IMR-90 (cell line): Measurements from ENCODE around the gene PALM3. TPM values are rescaled to one million over a fixed set of nuclear protein-coding genes. Genes with fewer than 3 reads are reported as not detected.

Experiments
- ATAC-seq: fragments of 200-7000 bp; cut with Tn5 transposase; 2 replicates; pipeline ENCODE4 v1.9.1; 2020; ENCODE audit warnings: low read depth, mild to moderate bottlenecking, moderate library complexity
- BruUV-seq: library from RNA; stranded (reverse); fragments of 400-500 nt; replicated peaks from 2 replicates; lab custom pipeline; 2021; lab: Mats Ljungman, UMichigan
- CTCF ChIA-PET: fragments of 300-600 bp; formaldehyde crosslinking; extraction: SDS; loops from one replicate; lab custom pipeline; 2021; ENCODE audit warnings: antibody characterized with exemption; lab: Yijun Ruan, JAX
- POLR2A ChIA-PET: fragments of 300-600 bp; sonication (Branson Sonifier 250); formaldehyde crosslinking; loops from one replicate; lab custom pipeline; 2022; ENCODE audit warnings: antibody characterized with exemption; ENCODE audit not compliant: unreplicated experiment; lab: Charles Lee
- DNase-seq: peaks from one replicate; pipeline ENCODE4 v3.0.0; 2013
- H2AFZ ChIP-seq: replicated peaks from 2 replicates; pipeline ENCODE3; 2013; ENCODE audit warnings: low read length, mild to moderate bottlenecking; ENCODE audit not compliant: poor library complexity
- H2AK5ac ChIP-seq: 2 replicates; pipeline ENCODE4 v1.6.1; 2013; ENCODE audit warnings: low read depth, low read length, inconsistent platforms
- H2AK9ac ChIP-seq: replicated peaks from 2 replicates; pipeline ENCODE3; 2013; ENCODE audit warnings: mild to moderate bottlenecking, low read depth, low read length, moderate library complexity; ENCODE audit not compliant: poor library complexity
- H2BK120ac ChIP-seq: 2 replicates; pipeline ENCODE4 v1.6.1; 2013; ENCODE audit warnings: low read depth, low read length, inconsistent platforms
- H2BK15ac ChIP-seq: 3 replicates; pipeline ENCODE4 v1.6.1; 2013; ENCODE audit warnings: low read depth, low read length, inconsistent platforms
- H2BK20ac ChIP-seq: 2 replicates; pipeline ENCODE4 v1.6.1; 2013; ENCODE audit warnings: low read depth, mild to moderate bottlenecking, inconsistent platforms, low read length, moderate library complexity
- H2BK5ac ChIP-seq: 2 replicates; pipeline ENCODE4 v1.6.1; 2013; ENCODE audit warnings: mild to moderate bottlenecking, low read depth, low read length, inconsistent platforms; ENCODE audit not compliant: poor library complexity, severe bottlenecking
- H3K14ac ChIP-seq: replicated peaks from 2 replicates; pipeline ENCODE4 v1.6.1; 2013; ENCODE audit warnings: low read depth, low read length, inconsistent platforms
- H3K18ac ChIP-seq: 2 replicates; pipeline ENCODE4 v1.6.1; 2013; ENCODE audit warnings: low read depth, low read length, control low read depth
- H3K23ac ChIP-seq: 2 replicates; pipeline ENCODE4 v1.6.1; 2013; ENCODE audit warnings: low read depth, low read length, inconsistent platforms
- H3K27ac ChIP-seq: 2 replicates; pipeline ENCODE4 v1.5.1; 2013; ENCODE audit warnings: mild to moderate bottlenecking, control low read depth, low read length; ENCODE audit not compliant: insufficient read depth
- H3K27me3 ChIP-seq: 2 replicates; pipeline ENCODE4 v1.6.1; 2013; ENCODE audit warnings: low read length; ENCODE audit not compliant: control insufficient read depth, insufficient read depth
- H3K36me3 ChIP-seq: 2 replicates; pipeline ENCODE4 v1.6.1; 2013; ENCODE audit warnings: low read length, mixed read lengths; ENCODE audit not compliant: control insufficient read depth, insufficient read depth
- H3K4ac ChIP-seq: 2 replicates; pipeline ENCODE4 v1.6.1; 2013; ENCODE audit warnings: low read depth, low read length, inconsistent platforms
- H3K4me1 ChIP-seq: 2 replicates; pipeline ENCODE4 v1.6.1; 2013; ENCODE audit warnings: low read length, mixed read lengths; ENCODE audit not compliant: control insufficient read depth, insufficient read depth
- H3K4me2 ChIP-seq: 2 replicates; pipeline ENCODE4 v1.6.1; 2013; ENCODE audit warnings: low read depth, mild to moderate bottlenecking, control low read depth, low read length, moderate library complexity
- H3K4me3 ChIP-seq: 2 replicates; pipeline ENCODE4 v1.5.1; 2013; ENCODE audit warnings: low read depth, mild to moderate bottlenecking, control low read depth, low read length, moderate library complexity; ENCODE audit not compliant: insufficient read depth
- H3K56ac ChIP-seq: 2 replicates; pipeline ENCODE4 v1.6.1; 2013; ENCODE audit warnings: low read length, inconsistent platforms; ENCODE audit not compliant: insufficient read depth; ENCODE audit errors: extremely low read depth
- H3K79me1 ChIP-seq, 2 experiments: 2 replicates each; pipeline ENCODE4 v1.6.1; 2013; ENCODE audit warnings: low read length in 2 of 2, inconsistent platforms in 1 of 2, low read depth in 1 of 2
- H3K9ac ChIP-seq: 2 replicates; pipeline ENCODE4 v1.6.1; 2013; ENCODE audit warnings: low read depth, low read length, control low read depth
- H3K9me1 ChIP-seq: 2 replicates; pipeline ENCODE4 v1.6.1; 2013; ENCODE audit warnings: low read length, inconsistent platforms; ENCODE audit not compliant: insufficient read depth
- H3K9me3 ChIP-seq: 2 replicates; pipeline ENCODE4 v1.6.1; 2013; ENCODE audit warnings: low read length; ENCODE audit not compliant: control insufficient read depth, insufficient read depth
- H4K20me1 ChIP-seq: 2 replicates; pipeline ENCODE4 v1.6.1; 2013; ENCODE audit warnings: low read length, inconsistent platforms; ENCODE audit not compliant: insufficient read depth
- H4K5ac ChIP-seq: 2 replicates; pipeline ENCODE4 v1.6.1; 2013; ENCODE audit warnings: mild to moderate bottlenecking, low read depth, low read length, control low read depth
- H4K8ac ChIP-seq, 2 experiments: 2 replicates each; pipeline ENCODE4 v1.6.1; 2013; ENCODE audit warnings: low read depth in 2 of 2, low read length in 2 of 2, control low read depth in 1 of 2, inconsistent platforms in 1 of 2
- H4K91ac ChIP-seq: 2 replicates; pipeline ENCODE4 v1.6.1; 2013; ENCODE audit warnings: low read depth, low read length, inconsistent platforms; ENCODE audit not compliant: insufficient read depth
- BHLHE40 ChIP-seq: fragments of 150-350 bp; IDR thresholded peaks from 2 replicates; pipeline ENCODE4 v1.6.1; 2016; ENCODE audit warnings: mild to moderate bottlenecking, low read depth, low read length
- CEBPB ChIP-seq: IDR thresholded peaks from 2 replicates; pipeline ENCODE4 v1.6.1; 2012; ENCODE audit warnings: low read depth, low read length, improper control_type of control experiment
- CHD1 ChIP-seq: IDR thresholded peaks from 2 replicates; pipeline ENCODE4 v1.6.1; 2012; ENCODE audit warnings: low read depth, low read length, improper control_type of control experiment
- FOS ChIP-seq: fragments of 150-350 bp; IDR thresholded peaks from 2 replicates; pipeline ENCODE4 v1.6.1; 2016; ENCODE audit warnings: low read depth, low read length
- MAFK ChIP-seq: IDR thresholded peaks from 2 replicates; pipeline ENCODE4 v1.6.1; 2012; ENCODE audit warnings: low read depth, low read length, improper control_type of control experiment
- MAZ ChIP-seq: IDR thresholded peaks from 2 replicates; pipeline ENCODE4 v1.6.1; 2012; ENCODE audit warnings: low read depth, mild to moderate bottlenecking, low read length, improper control_type of control experiment, moderate library complexity, borderline replicate concordance
- MXI1 ChIP-seq: IDR thresholded peaks from 2 replicates; pipeline ENCODE4 v1.6.1; 2012; ENCODE audit warnings: low read depth, mild to moderate bottlenecking, low read length, moderate library complexity, borderline replicate concordance
- NFE2L2 ChIP-seq: fragments of 150-350 bp; IDR thresholded peaks from 2 replicates; pipeline ENCODE4 v1.6.1; 2016; ENCODE audit warnings: low read depth, mild to moderate bottlenecking, low read length
- POLR2A ChIP-seq: IDR thresholded peaks from 2 replicates; pipeline ENCODE4 v1.6.1; 2012; ENCODE audit warnings: mild to moderate bottlenecking, low read depth, low read length
- RAD21 ChIP-seq: IDR thresholded peaks from 2 replicates; pipeline ENCODE4 v1.6.1; 2012; ENCODE audit warnings: low read length, improper control_type of control experiment
- RCOR1 ChIP-seq: IDR thresholded peaks from 2 replicates; pipeline ENCODE4 v1.6.1; 2012; ENCODE audit warnings: mild to moderate bottlenecking, low read length, improper control_type of control experiment; ENCODE audit not compliant: insufficient replicate concordance
- RFX5 ChIP-seq: IDR thresholded peaks from 2 replicates; pipeline ENCODE4 v1.8.0; 2012; ENCODE audit warnings: low read depth, mild to moderate bottlenecking, low read length, moderate library complexity
- WGBS, 2 experiments: methylation state at CpG; one replicate each; pipeline versions ENCODE4 v1.1.5 to v1.1.7; 2013; ENCODE audit warnings: missing lambda C conversion rate in 2 of 2; ENCODE audit not compliant: insufficient read length in 1 of 2; ENCODE audit errors: extremely low coverage in 2 of 2; 5-methylcytosine and 5-hydroxymethylcytosine counted together
- dilution Hi-C: fragments of 300-500 bp; cut with HindIII; formaldehyde crosslinking; loops from one replicate; pipeline ENCODE4 v1.14.3; 2018; ENCODE audit warnings: low sequenced_read_pairs; ENCODE audit not compliant: unreplicated experiment
- in situ Hi-C: fragments of 300-500 bp; cut with MboI; formaldehyde crosslinking; loops from 3 replicates; pipeline ENCODE4 v1.14.3; 2019; ENCODE audit warnings: low sequenced_read_pairs, inconsistent platforms, mixed read lengths
- intact Hi-C: fragments of 100-400 bp; cut with micrococcal nuclease; formaldehyde crosslinking; loops from 2 replicates; pipeline ENCODE4 v1.10.0; 2022
- polyA plus RNA-seq, 3 experiments: library from polyadenylated mRNA; depleted of rRNA; stranded (reverse); fragments of >200 nt; gene quantifications; 2 replicates each; pipeline ENCODE4 v1.2.3, GENCODE V29; 2012; ENCODE audit warnings: low replicate concordance in 1 of 3
- total RNA-seq: library from RNA; depleted of rRNA; stranded (reverse); fragments of >200 nt; gene quantifications from 2 replicates; pipeline ENCODE4 v1.2.3, GENCODE V29; 2012
- TF ChIP-seq, protein P1 (sequence below): fragments of 150-350 bp; IDR thresholded peaks from 2 replicates; pipeline ENCODE4 v1.6.1; 2017; ENCODE audit warnings: mild to moderate bottlenecking, antibody characterized with exemption, low read length, low read depth
- TF ChIP-seq, protein P2 (sequence below): conservative IDR thresholded peaks from 2 replicates; pipeline ENCODE4 v1.5.1; 2012; ENCODE audit warnings: mild to moderate bottlenecking, low read depth, low read length, improper control_type of control experiment

Gene PALM3
- total and polyA plus RNA-seq, 2 of the 4 experiments (the other 2 are of a cell fraction): 0.18 to 0.84 TPM

DNA sequence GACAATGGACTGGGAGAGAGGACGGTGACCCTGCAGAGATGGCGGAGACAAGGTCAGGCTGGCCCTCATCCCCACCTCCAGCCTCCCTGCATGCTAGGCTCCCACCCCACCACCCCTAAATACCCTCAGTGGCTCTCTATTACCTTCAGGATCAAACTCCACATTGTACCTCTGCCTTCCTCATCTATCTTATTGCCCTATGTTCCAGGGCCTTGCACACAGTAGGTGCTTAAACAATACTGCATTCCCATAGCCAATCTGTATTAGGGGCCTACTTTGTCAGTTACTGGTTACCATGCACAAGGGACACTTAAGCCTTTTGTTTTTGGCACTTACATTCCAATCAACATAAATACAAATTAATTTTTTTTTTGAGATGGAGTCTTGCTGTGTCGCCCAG lies 6.5 kb downstream of the PALM3 start:
- Histone ChIP-seq H3K23ac (no peak overlapping the region), H4K5ac (no peak overlapping the region), H3K4me2 (no peak overlapping the region), H3K27me3 (peaks cover 35% of the 10 kb centered on the region), H3K4ac (no peak overlapping the region), H3K27ac (no peak overlapping the region), H3K18ac (no peak overlapping the region), H3K4me1 (peaks cover 1% of the 10 kb centered on the region; the same call in 1 of the 2 replicates), H4K91ac (no peak overlapping the region), H3K36me3 (no peaks in the 10 kb centered on the region), H4K8ac (no peak overlapping the region), H3K79me1 (no peaks in the 10 kb centered on the region), H3K14ac (no peak overlapping the region), H2AK5ac (no peak overlapping the region), H3K9me1 (no peaks in the 10 kb centered on the region), H2AFZ (no peak overlapping the region), H3K9ac (no peak overlapping the region), H2BK20ac (no peak overlapping the region), H2AK9ac (peak overlapping the region; percentile 42), H3K56ac (no peak overlapping the region), H2BK5ac (no peak overlapping the region), H3K4me3 (no peak overlapping the region), H2BK120ac (no peak overlapping the region), H2BK15ac (no peak overlapping the region), H4K20me1 (no peaks in the 10 kb centered on the region), H3K9me3 (peaks cover 2% of the 10 kb centered on the region; the same call in 1 of the 2 replicates)
- in situ Hi-C loops (no loop called here), intact Hi-C loops (no loop called here), dilution Hi-C loops (no loop called here)
- ChIA-PET POLR2A (no interaction called here), CTCF (no interaction called here)
- WGBS, 2 experiments: 100% methylated on average over 1 of the region's 3 CpGs; no CpG with 5 or more reads in 1 of the 2 experiments
- TF ChIP-seq POLR2A (no peak), MAFK (no peak), CEBPB (no peak), MAZ (no peak), MXI1 (no peak), RCOR1 (no peak), BHLHE40 (no peak), RFX5 (no peak), FOS (no peak), CHD1 (no peak), NFE2L2 (no peak), RAD21 (no peak)
- TF ChIP-seq, protein P1, sequence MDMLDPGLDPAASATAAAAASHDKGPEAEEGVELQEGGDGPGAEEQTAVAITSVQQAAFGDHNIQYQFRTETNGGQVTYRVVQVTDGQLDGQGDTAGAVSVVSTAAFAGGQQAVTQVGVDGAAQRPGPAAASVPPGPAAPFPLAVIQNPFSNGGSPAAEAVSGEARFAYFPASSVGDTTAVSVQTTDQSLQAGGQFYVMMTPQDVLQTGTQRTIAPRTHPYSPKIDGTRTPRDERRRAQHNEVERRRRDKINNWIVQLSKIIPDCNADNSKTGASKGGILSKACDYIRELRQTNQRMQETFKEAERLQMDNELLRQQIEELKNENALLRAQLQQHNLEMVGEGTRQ: no peak
- TF ChIP-seq, protein P2, sequence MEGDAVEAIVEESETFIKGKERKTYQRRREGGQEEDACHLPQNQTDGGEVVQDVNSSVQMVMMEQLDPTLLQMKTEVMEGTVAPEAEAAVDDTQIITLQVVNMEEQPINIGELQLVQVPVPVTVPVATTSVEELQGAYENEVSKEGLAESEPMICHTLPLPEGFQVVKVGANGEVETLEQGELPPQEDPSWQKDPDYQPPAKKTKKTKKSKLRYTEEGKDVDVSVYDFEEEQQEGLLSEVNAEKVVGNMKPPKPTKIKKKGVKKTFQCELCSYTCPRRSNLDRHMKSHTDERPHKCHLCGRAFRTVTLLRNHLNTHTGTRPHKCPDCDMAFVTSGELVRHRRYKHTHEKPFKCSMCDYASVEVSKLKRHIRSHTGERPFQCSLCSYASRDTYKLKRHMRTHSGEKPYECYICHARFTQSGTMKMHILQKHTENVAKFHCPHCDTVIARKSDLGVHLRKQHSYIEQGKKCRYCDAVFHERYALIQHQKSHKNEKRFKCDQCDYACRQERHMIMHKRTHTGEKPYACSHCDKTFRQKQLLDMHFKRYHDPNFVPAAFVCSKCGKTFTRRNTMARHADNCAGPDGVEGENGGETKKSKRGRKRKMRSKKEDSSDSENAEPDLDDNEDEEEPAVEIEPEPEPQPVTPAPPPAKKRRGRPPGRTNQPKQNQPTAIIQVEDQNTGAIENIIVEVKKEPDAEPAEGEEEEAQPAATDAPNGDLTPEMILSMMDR: no peak
- ATAC-seq (no peak), DNase-seq (no peak)
- no TSS peak for BruUV-seq
